ENCODE measurements around the gene PDYN.

PDYN gene

GRCh38 chr20:2005359-2005758 is 11.5 kb upstream of the PDYN start:
- H3K4me1 ChIP-seq (ENCODE audit: insufficient read depth, low read length) = no peaks in the 10 kb centered on the region
- H3K27me3 ChIP-seq (ENCODE audit: insufficient read depth, low read length) = peaks cover 9% of the 10 kb centered on the region
- no peaks in the 10 kb centered on the region for H3K36me3 ChIP-seq (ENCODE audit: insufficient read depth, low read length)
- H3K4me3 ChIP-seq (ENCODE audit: low read length) = no peak overlapping the region
- no peaks in the 10 kb centered on the region for H3K9me3 ChIP-seq (ENCODE audit: low read length)
- H2AFZ ChIP-seq (ENCODE audit: low read depth, low read length) = no peak overlapping the region

- Histone ChIP-seq H2AFZ (ENCODE audit: low read depth, low read length) (no peak overlapping the region), H3K27me3 (ENCODE audit: insufficient read depth, low read length) (peaks cover 9% of the 10 kb centered on the region), H3K4me3 (ENCODE audit: low read length) (no peak overlapping the region), H3K4me1 (ENCODE audit: insufficient read depth, low read length) (no peaks in the 10 kb centered on the region), H3K36me3 (ENCODE audit: insufficient read depth, low read length) (no peaks in the 10 kb centered on the region), H3K9me3 (ENCODE audit: low read length) (no peaks in the 10 kb centered on the region)
These were observed 10.3 kb upstream of the PDYN start for GRCh38 chr20:2004171-2004570.

GRCh38 chr20:2002365-2002764 is 8.5 kb upstream of the PDYN start:
- H3K27me3 ChIP-seq (ENCODE audit: insufficient read depth, low read length) = peaks cover 20% of the 10 kb centered on the region

GRCh38 chr20:2001119-2001518 is 7.3 kb upstream of the PDYN start:
- no peak overlapping the region for H3K4me3 ChIP-seq (ENCODE audit: low read length)
- no peaks in the 10 kb centered on the region for H3K4me1 ChIP-seq (ENCODE audit: insufficient read depth, low read length)
- no peak overlapping the region for H2AFZ ChIP-seq (ENCODE audit: low read depth, low read length)
- H3K36me3 ChIP-seq (ENCODE audit: insufficient read depth, low read length) = no peaks in the 10 kb centered on the region
- H3K9me3 ChIP-seq (ENCODE audit: low read length) = no peaks in the 10 kb centered on the region
- H3K27me3 ChIP-seq (ENCODE audit: insufficient read depth, low read length) = peaks cover 18% of the 10 kb centered on the region

More at GRCh38 chr20:2002365-2002764, 8.5 kb upstream of the PDYN start:
- H3K9me3 ChIP-seq (ENCODE audit: low read length) = no peaks in the 10 kb centered on the region
- no peak overlapping the region for H2AFZ ChIP-seq (ENCODE audit: low read depth, low read length)
- no peak overlapping the region for H3K4me3 ChIP-seq (ENCODE audit: low read length)
- no peaks in the 10 kb centered on the region for H3K36me3 ChIP-seq (ENCODE audit: insufficient read depth, low read length)
- H3K4me1 ChIP-seq (ENCODE audit: insufficient read depth, low read length) = no peaks in the 10 kb centered on the region

- Histone ChIP-seq H3K36me3 (ENCODE audit: insufficient read depth, low read length) (no peaks in the 10 kb centered on the region), H3K4me1 (ENCODE audit: insufficient read depth, low read length) (no peaks in the 10 kb centered on the region), H3K9me3 (ENCODE audit: low read length) (no peaks in the 10 kb centered on the region), H3K4me3 (ENCODE audit: low read length) (no peak overlapping the region), H3K27me3 (ENCODE audit: insufficient read depth, low read length) (peaks cover 23% of the 10 kb centered on the region), H2AFZ (ENCODE audit: low read depth, low read length) (no peak overlapping the region)
These were observed 6.4 kb upstream of the PDYN start for GRCh38 chr20:2000285-2000684.

GRCh38 chr20:1998715-1999114 is 4.9 kb upstream of the PDYN start:
- no peaks in the 10 kb centered on the region for H3K36me3 ChIP-seq (ENCODE audit: insufficient read depth, low read length)
- peaks cover 4% of the 10 kb centered on the region for H3K4me1 ChIP-seq (ENCODE audit: insufficient read depth, low read length)
- H3K4me3 ChIP-seq (ENCODE audit: low read length) = no peak overlapping the region
- H2AFZ ChIP-seq (ENCODE audit: low read depth, low read length) = no peak overlapping the region
- H3K9me3 ChIP-seq (ENCODE audit: low read length) = no peaks in the 10 kb centered on the region
- H3K27me3 ChIP-seq (ENCODE audit: insufficient read depth, low read length) = peaks cover 23% of the 10 kb centered on the region

GRCh38 chr20:1998193-1998520 is 4.3 kb upstream of the PDYN start:
- Histone ChIP-seq H2AFZ (ENCODE audit: low read depth, low read length) (no peak overlapping the region), H3K4me1 (ENCODE audit: insufficient read depth, low read length) (peaks cover 5% of the 10 kb centered on the region), H3K27me3 (ENCODE audit: insufficient read depth, low read length) (peaks cover 24% of the 10 kb centered on the region), H3K4me3 (ENCODE audit: low read length) (no peak overlapping the region), H3K36me3 (ENCODE audit: insufficient read depth, low read length) (no peaks in the 10 kb centered on the region), H3K9me3 (ENCODE audit: low read length) (no peaks in the 10 kb centered on the region)

GRCh38 chr20:1997483-1998192 is 3.8 kb upstream of the PDYN start:
- Histone ChIP-seq H3K9me3 (ENCODE audit: low read length) (no peaks in the 10 kb centered on the region), H3K36me3 (ENCODE audit: insufficient read depth, low read length) (no peaks in the 10 kb centered on the region), H3K4me1 (ENCODE audit: insufficient read depth, low read length) (peaks cover 5% of the 10 kb centered on the region), H3K4me3 (ENCODE audit: low read length) (no peak overlapping the region), H2AFZ (ENCODE audit: low read depth, low read length) (no peak overlapping the region), H3K27me3 (ENCODE audit: insufficient read depth, low read length) (peaks cover 26% of the 10 kb centered on the region)

GRCh38 chr20:1995531-1996310 is 1.9 kb upstream of the PDYN start:
- H3K9me3 ChIP-seq (ENCODE audit: low read length) = no peaks in the 10 kb centered on the region
- H2AFZ ChIP-seq (ENCODE audit: low read depth, low read length) = no peak overlapping the region
- H3K36me3 ChIP-seq (ENCODE audit: insufficient read depth, low read length) = no peaks in the 10 kb centered on the region
- peaks cover 21% of the 10 kb centered on the region for H3K27me3 ChIP-seq (ENCODE audit: insufficient read depth, low read length)
- H3K4me1 ChIP-seq (ENCODE audit: insufficient read depth, low read length) = peaks cover 5% of the 10 kb centered on the region
- no peak overlapping the region for H3K4me3 ChIP-seq (ENCODE audit: low read length)

- Histone ChIP-seq H2AFZ (ENCODE audit: low read depth, low read length) (no peak overlapping the region), H3K4me1 (ENCODE audit: insufficient read depth, low read length) (peaks cover 5% of the 10 kb centered on the region), H3K4me3 (ENCODE audit: low read length) (no peak overlapping the region), H3K27me3 (ENCODE audit: insufficient read depth, low read length) (peaks cover 24% of the 10 kb centered on the region), H3K36me3 (ENCODE audit: insufficient read depth, low read length) (no peaks in the 10 kb centered on the region), H3K9me3 (ENCODE audit: low read length) (no peaks in the 10 kb centered on the region)
These were observed 769 bp upstream of the PDYN start for GRCh38 chr20:1994627-1995026.

- peaks cover 5% of the 10 kb centered on the region for H3K4me1 ChIP-seq (ENCODE audit: insufficient read depth, low read length)
- H3K4me3 ChIP-seq (ENCODE audit: low read length) = no peak overlapping the region
- H2AFZ ChIP-seq (ENCODE audit: low read depth, low read length) = no peak overlapping the region
- H3K36me3 ChIP-seq (ENCODE audit: insufficient read depth, low read length) = no peaks in the 10 kb centered on the region
- H3K27me3 ChIP-seq (ENCODE audit: insufficient read depth, low read length) = peaks cover 13% of the 10 kb centered on the region
- no peaks in the 10 kb centered on the region for H3K9me3 ChIP-seq (ENCODE audit: low read length)
These were observed 1.3 kb downstream of the PDYN start for GRCh38 chr20:1992359-1993110.

- Histone ChIP-seq H2AFZ (ENCODE audit: low read depth, low read length) (no peak overlapping the region), H3K27me3 (ENCODE audit: insufficient read depth, low read length) (peaks cover 9% of the 10 kb centered on the region), H3K4me1 (ENCODE audit: insufficient read depth, low read length) (no peaks in the 10 kb centered on the region), H3K9me3 (ENCODE audit: low read length) (no peaks in the 10 kb centered on the region), H3K4me3 (ENCODE audit: low read length) (no peak overlapping the region), H3K36me3 (ENCODE audit: insufficient read depth, low read length) (no peaks in the 10 kb centered on the region)
These were observed 6.0 kb downstream of the PDYN start for GRCh38 chr20:1987826-1988225.

GRCh38 chr20:1983301-1983700 is 10.6 kb downstream of the PDYN start:
- no peaks in the 10 kb centered on the region for H3K9me3 ChIP-seq (ENCODE audit: low read length)
- no peaks in the 10 kb centered on the region for H3K4me1 ChIP-seq (ENCODE audit: insufficient read depth, low read length)
- no peak overlapping the region for H3K4me3 ChIP-seq (ENCODE audit: low read length)
- H2AFZ ChIP-seq (ENCODE audit: low read depth, low read length) = no peak overlapping the region
- H3K27me3 ChIP-seq (ENCODE audit: insufficient read depth, low read length) = peaks cover 18% of the 10 kb centered on the region
- H3K36me3 ChIP-seq (ENCODE audit: insufficient read depth, low read length) = no peaks in the 10 kb centered on the region
